ENCODE measurements around the gene MTR.

DNA sequence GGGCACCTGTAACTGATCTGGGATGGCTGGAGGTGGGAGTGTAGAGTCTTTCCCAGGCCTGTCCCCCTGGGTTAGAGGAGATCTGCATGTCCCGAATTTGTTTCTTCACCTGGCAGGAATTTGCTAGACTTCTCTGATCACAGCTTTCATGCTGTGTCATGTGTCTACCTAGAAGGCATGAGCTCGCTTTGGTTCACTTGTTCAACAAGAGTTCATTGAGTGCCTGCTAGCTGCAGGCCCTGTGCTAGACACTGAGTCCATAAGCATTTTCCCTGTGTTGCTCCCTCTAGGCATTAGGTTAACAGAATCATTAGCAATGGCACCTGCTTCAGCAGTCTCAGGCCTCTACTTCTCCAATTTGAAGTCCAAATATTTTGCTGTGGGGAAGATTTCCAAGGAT, 101.6 kb downstream of the MTR start:
- TF ChIP-seq CTCF (IDR thresholded peaks at IDR 0.05) = no peak
- no peak for TF ChIP-seq POLR2A (IDR thresholded peaks at IDR 0.05)
